ENCODE results near the gene OR4D1.
A peak's percentile ranks its signal among the peaks of the same experiment; 100 is the strongest.

Gene OR4D1

DNA sequence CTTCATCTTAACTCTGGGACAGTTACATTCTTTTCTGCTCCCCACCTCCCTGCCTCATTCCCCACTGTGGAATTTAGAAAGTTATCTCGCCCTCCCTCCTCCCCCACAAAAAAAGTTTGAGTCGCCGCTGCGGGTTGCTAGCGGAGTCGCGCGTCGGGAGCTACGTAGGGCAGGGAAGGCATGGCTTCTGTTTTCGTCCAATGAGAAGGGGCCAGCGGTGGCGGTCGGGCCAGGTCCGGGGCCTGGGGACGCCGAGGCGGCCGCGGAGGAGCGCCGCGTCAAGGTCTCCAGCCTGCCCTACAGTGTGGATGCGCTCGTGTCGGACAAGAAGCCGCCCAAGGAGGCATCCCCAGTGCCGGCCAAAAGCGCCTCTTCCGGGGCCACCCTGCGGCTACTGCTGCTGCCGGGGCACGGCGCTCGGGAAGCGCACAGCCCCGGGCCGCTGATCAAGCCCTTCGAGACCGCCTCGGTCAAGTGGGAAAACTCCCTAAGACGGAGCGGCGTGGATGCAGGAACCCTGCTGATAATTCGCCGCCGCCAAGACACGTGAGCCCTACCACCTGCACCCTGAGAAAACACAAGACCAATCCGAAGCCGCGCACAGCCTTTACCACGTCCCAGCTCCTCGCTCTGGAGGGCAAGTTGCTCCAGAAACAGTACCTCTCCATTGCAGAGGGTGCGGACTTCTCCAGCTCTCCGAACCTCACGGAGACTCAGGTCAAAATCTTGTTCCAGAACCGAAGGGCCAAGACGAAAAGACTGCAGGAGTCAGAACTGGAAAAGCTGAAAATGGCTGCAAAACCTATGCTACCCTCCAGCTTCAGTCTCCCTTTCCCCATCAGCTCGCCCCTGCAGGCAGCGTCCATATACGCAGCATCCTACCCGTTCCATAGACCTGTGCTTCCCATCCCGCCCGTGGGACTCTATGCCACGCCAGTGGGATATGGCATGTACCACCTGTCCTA lies 8.9 kb downstream of the OR4D1 start:
- peak; percentile 29 for DNase-seq

DNA sequence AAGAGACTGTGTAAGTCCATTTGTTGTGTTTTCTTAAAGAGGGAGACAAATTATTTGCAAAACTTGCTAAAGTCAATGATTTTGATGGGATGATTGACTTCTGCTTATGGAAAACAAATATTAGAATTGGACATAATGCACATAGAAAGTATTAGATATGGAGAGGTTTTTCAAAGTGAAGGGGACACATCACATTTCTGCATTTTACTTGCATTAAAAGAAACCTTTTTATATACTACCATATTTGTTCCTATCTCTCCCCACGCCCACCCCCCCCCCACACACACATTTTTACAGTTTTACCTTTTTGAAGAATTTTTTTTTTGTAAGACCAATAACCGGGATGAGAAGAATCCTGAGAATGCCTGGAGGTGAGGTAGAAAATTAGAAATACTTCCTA lies 10.0 kb downstream of the OR4D1 start:
- DNase-seq: no peak

DNA sequence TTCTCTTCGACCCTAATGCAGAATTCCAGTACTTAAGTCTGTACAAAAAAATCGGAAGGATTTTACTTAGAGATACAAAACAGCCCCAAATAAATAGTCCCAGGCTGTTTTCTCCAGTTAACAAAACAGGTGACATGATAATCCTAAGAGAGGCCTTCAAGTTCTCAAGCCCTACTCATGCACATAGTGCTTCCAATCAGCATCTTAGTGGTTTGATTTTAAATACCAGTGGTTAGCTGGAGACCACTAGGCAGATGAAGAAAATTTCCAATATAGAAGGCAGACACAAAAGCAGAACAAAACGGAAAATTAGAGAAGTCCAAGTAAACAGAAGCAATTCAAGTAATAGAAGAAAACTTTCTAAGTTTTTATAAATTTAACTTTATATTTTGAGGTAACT lies 13.4 kb downstream of the OR4D1 start:
- no peak for DNase-seq

DNA sequence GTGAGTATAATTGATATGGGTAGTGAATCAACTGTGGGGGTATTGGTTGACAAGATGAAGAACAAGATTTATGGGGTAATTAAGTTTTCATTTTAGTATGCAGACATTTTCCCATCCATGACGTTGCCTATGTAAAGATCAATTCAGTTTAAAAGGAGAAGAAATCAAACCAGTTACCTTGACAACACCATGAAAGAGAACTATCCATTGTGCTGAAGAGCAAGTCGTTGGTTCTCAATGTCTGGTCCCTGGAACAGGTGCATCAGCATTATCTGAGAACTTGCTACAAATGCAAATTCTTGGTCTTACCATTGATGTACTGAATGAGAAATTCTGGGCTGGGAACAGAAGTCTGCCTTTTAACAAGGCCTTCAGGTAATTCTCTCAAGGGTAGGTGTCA lies 17.8 kb downstream of the OR4D1 start:
- DNase-seq: no peak

DNA sequence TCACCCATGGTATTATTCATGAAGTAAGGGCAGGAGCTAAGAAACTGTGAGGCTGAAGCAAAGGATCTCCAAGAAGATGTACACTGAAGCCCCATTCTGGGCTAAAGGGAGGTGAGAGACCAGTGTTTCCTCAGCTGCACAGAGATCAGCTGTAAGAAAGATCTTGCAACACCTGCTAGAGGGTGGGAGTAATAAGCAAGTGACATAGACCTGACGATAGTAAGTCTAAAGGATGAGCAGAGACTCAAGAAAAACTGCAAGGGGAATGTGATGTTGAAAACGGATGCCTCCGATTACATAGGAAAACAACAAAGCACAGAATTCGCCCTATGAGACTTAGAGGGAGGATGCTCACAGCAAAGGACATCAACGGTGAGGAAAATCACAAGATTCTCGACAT lies 18.5 kb downstream of the OR4D1 start, which contains the start of gene OR4D2:
OR4D2 (plus strand) TSS at position 301 of the 400 bp plus-strand sequence. CDS start 2,674 bp downstream, outside the sequence.
- no peak for DNase-seq

DNA sequence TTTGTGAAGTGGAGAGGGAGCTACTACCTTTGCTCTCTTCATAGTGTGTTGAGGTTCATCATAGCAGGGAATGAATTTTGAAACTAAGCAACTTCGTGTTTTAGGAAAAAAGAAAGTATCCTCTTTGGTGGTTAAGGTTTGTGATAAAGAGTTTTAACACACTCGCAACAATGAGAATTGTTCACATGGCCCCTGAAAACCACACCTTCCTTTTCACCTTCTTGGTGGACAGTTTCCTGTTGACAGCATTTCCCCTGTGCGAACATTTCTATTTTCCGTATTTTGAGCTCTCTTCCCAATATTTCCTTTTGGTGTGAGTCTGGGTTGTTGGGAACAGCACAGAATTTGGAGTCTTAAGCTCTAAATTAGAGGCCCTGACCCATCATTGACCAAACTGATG lies 22.4 kb downstream of the OR4D1 start:
- DNase-seq: no peak

DNA sequence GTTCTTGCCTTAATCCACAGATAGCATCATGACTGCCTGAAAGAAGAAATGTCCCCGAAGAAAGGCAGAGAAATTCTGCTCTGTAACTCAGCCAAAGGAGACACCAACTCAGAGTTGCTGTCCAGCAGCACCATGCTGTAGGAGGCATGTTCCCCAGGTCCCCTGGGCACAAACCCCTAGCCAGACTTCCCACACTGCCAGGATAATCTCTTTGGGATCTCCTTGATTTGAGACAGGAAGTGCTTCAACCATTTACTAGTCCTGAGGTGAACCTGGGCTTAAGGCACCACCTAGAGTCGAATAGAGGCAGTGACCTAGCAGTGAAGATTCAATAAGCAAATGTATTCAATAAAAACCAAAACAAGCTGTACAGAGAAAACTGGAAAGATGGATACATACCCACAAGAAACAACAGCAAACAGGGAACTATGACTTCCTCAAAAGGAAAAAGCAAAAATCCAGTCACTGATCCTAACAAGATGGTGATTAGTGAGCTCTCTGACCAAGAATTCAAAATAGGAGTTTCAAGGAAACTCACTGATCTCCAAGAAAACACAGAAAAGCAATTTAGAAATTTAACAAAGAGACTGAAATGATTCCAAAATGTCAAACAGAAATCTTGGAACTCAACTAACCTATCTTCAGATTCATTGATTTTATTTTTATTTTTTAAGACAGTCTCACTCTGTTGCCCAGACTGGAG lies 24.3 kb downstream of the OR4D1 start:
- no peak for DNase-seq

DNA sequence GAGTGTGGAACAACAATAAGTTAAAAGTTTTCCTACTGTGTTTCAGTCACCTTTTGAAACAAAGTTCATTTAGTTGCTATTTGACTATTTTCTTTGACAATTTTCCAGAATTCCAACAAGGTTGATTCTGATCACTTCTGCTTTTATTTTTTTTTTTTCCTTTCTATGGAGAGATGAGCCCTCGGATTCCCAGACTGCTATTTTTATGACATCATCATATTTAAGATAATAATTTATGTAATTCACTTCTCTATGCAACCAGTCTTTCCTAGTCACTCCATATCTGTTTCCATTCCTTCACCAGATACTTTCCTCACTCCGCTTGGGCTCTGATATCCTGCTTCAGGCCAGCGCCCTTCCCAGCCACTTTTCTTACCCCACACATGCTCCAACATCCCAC lies 26.7 kb downstream of the OR4D1 start:
- DNase-seq: no peak

DNA sequence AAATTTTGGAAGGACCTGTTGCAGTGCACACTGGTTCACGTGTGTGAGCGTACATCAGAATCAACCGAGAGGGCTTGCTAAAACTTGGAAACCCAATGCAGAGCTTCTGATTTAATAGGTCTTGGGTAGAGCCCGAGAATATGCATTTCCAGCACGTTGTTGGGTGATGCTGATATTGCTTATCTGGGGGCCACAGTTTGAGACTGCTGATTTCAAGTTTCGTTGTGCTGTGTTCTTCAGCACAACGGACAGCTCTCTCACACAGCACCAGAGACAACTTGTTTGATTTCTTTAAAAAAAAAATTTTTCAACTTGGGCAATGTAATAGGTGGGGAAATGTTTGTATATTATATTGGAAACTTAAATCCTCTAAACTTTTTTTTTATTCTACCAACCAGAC lies 28.0 kb downstream of the OR4D1 start:
- no peak for DNase-seq

DNA sequence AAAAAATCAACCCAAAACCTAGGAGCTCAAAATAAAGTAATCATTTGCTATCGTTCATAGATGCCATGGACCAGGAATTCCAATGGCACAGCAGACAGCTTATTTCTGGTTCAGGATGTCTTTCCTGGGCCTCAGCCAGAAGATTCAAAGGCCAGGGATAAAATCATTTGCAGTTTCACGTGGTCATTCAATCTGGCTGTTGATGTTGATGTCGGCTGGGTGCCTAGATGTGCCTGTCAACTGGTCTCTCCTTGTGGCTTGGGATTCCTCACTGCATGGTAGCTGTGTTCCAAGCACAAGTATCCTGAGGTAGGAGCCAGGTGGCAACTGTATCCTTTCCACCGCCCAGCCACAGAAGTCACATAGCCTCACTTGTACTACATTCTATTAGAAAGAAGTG lies 33.6 kb downstream of the OR4D1 start:
- no peak for DNase-seq

DNA sequence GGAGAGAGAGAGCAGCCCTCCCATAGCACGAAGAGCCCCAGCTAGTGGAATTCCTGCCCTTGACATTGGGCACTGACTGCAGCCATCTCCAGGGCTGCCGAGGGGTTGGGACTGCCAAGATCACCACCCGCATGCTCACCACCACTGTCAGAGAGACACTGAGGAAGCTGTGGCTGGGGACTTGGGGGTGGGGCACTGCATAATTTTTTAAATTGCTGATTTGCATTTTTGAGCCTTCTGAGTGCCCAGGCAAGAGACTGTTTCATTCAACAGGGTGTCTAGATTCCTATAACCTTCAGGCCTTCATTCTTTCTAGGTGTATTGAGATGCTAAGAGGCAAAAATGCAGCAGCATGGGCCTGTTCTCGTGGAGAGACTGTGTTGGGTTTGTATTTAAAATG lies 35.3 kb downstream of the OR4D1 start:
- DNase-seq: no peak

DNA sequence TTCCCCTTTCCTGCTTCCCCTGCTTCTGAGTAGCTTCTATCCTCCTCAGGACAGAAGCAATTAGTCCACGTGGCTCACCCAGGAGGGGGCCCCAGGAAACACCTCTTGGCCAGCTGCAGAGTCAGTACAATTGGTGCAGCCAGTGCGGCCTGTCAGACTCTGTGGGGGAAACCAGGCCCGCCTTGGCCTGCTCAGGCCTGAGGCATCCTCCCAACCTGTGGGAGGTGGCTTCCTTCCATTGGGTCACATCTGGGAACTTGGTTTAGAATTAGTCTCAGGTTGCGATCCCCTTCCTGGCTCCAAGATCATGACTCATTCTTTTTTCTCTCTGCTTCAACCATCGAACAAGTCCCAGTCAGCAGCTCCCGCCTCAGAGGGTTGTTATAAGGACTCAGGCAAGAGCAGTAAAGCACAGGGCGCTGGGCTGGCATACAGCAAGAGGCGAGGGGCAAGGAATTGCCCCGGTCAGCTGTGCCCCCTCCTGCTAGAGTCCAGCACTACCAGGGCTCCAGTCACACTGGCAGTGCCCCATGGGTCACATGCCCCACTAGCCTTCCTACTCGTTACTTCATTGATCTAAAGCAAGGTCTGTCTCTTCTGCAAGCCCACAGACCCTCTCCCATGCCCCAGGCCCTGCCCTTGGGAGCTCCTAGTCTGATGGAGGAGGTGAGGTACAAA lies 36.3 kb downstream of the OR4D1 start:
- no peak for DNase-seq

DNA sequence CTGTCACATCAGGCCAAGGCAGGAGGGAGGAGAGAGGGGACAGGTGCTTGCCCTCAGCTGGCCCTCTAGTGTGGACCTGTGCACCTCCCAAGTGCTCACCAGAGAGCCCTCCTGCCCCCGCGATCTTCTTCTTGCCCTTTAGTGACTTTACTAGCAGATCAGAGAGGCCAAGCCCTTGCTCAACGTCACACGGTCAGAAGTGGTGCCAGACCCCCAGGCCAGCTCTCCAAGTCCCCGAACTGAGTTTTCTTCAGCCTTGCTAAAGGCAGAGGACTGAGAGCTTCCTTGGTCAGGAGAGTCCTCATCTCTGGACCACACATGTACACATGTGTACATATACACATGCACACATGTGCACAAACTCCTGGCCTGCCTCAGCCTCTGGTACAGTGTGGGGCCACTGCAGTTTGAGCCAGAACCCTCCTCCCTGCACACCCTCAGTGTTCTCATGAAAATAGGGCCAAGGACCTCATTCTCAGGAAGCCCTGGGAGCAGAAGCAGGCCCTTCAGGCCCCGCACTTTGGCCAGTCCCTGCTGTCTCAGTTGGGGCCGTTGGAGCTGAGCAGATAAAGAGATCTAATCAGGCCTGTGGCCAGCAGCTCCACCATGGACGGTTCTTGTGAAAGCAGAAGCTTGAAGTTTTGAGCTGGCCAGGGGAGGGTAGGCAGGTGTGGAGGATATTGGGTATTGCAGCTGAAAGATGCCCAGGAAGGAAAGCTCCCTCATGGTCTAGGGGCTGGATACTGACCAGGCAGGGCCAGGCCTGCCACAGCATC lies 37.0 kb downstream of the OR4D1 start:
- no peak for DNase-seq

DNA sequence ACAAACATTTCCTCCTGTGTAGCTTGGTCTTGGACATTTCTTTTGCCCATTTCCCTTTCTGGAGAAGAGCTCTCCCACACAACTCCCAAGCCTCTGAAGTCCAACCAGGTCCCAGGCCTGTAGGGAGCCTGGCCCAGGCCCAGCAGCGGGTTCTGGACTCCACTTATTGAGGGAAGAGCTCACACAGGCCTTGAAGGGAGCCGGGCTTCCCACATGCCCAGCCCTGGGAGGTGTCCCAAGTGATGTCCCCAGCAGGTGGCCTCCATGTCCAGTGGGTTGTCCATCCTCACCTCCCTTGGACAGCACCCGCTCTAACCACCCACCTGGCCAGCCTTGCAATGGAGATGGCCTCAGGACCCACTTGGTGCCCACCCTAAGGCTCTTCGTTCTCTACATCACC lies 38.4 kb downstream of the OR4D1 start:
- DNase-seq: no peak

DNA sequence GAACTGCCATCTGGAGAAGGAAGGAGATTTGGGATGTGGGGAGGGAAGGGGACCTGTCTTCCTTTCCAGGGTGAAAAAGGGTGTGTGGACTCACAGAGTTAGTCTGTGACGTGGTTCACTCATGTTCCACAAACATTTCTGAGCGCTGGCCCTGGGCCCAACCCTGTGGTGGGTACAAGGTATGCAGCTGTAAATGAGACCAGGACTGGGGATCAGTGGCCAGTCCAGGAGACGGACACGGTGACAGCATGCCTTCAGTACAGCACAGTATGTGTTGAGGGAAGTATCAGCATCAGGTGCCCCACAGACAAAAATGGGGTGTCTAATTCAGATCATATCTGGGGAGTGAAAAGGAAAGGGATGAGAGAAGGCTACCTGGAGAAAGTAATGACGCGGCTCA lies 38.9 kb downstream of the OR4D1 start:
- DNase-seq: no peak

DNA sequence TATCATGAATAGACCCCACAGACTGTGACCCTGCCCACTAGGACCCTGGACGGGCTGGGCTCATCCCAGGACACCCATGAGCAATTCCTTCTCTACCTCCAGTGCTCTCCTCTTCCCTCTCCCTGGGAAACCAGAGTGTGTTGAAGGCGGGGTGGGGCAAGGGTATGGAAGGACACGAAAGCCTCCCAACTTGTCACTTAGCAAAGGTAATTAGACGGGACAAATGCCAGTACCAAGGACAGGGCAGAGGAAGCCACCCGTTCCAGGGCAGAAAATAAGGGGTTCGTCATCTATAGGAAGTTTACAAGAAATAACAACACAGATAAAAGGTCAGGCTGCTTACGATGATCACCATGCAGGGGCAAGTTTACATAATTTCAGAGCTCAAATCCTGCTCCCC lies 39.5 kb downstream of the OR4D1 start:
- DNase-seq: no peak

DNA sequence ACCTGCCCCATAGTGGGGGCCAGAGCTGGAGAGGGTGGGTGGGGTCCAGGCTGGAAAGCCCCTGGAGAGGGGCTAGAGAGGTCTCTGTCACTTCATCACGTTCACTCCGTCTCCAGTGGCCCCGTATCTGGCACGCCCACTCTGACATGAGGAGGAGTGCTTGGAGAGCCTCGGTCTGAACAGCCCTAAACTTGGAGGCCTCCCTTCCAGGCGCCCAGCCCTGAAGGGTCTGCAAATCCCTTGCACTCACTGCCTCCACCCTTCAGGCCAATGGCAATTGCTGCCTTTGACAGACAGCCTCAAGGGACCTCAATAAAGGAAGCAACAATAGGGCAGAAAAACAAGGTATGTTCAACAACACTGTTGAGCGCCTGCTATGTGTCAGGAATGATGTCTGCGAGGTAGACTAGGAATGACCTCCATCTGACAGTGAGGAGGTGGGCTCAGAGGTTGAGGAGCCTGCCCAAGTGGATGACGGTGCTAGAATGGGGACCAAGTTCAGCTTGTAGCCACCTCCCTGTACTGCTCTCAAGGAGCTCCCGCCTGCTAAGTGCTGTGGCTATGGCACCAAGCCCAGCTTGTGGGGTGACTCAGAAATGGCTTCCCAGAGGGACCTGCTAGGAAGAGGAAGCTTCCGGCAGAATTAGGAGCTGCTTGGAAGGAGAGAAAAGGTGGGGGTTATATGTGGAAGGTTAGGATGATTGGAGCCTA lies 41.4 kb downstream of the OR4D1 start:
- no peak for DNase-seq

DNA sequence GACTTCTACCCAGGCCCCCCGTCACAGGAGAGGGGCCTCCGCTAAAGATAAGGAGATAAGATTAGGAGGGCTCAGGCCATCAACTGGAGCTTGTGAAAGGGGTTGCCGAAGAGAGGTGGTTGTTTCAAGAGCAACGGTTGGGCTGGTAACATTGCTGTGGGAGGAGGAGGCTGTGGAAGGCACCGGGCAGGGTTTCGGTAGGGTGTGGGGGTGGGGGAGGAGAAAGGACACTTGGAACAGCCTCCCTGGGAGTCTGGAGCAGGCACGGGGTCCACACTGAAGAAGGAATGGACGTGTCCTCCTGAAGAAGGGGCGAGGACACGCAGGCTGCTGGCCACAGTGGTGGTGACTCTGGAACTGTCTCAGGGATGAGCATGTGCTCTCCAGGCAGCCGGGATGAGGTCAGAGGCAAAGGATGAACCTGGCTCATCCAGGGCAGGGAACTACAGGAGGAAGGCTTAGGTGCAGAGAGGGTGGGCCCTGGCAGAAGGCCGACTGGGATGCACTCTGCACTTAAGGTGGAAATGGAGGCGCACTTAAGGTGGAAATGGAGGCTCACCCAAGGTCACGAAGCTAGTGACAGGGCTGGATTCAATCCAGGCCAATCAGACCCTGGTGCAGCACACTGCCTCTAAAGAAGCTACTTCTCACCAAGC lies 43.2 kb downstream of the OR4D1 start:
- DNase-seq: no peak

DNA sequence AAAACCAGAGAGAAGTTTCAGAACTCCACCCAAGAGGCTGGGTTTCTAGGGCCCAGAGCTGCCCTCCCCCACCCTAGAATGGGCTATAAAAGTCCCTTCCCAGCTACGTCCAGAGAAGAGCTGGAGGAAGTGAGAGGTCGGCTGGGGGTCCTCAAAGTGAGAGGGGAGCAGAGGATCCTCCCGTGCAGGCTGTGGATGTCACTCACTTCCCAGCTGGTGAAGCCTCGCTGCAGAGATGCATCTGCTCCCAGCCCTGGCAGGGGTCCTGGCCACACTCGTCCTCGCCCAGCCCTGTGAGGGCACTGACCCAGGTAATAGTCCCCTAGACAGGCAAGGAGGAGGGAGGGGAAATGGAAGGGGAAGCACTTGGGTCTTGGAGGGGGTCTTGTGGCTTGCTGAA lies 44.4 kb downstream of the OR4D1 start, which contains the start of gene EPX:
EPX (plus strand) TSS at position 115 of the 400 bp plus-strand sequence; CDS start at position 236, 121 bp downstream.
- DNase-seq: no peak

DNA sequence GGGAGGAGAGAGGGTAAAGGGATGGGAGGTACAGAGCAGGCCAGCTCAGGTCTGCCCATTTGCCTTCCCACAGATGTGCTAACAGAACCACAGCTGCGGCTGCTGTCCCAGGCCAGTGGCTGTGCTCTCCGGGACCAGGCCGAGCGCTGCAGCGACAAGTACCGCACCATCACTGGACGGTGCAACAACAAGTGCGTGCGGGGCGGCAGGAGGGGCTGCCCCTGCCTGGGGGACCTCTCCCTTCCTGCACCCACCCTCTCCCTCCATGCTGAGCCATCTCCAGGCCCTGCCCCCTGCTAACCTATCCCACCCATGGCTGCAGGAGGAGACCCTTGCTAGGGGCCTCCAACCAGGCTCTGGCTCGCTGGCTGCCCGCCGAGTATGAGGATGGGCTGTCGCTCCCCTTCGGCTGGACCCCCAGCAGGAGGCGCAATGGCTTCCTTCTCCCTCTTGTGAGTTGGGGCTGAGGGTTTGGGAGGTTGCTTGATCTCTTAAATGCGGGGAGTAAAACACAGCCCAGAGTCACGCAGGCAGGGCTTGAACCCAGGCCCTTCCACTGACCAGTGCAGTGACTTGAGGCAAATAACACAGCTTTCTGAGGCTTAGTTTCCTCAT lies 45.6 kb downstream of the OR4D1 start:
- DNase-seq: no peak
